NCI-H1048 (cell line): ENCODE measurements around the gene PSTPIP2.
"Not testable (repeated sequence)": the region's sequence is repeated elsewhere in the genome, so short reads cannot be mapped to it uniquely, and the experiment has no call there.

Source experiments
- DNase-seq: peaks from one replicate; lab custom pipeline; 2025; lab: John Stamatoyannopoulos, UW

PSTPIP2 gene

GRCh38 chr18:45981821-45982220, 90.2 kb downstream of the PSTPIP2 start:
- DNase-seq = no peak

GRCh38 chr18:45980229-45980628, 91.8 kb downstream of the PSTPIP2 start:
- DNase-seq = no peak

DNA sequence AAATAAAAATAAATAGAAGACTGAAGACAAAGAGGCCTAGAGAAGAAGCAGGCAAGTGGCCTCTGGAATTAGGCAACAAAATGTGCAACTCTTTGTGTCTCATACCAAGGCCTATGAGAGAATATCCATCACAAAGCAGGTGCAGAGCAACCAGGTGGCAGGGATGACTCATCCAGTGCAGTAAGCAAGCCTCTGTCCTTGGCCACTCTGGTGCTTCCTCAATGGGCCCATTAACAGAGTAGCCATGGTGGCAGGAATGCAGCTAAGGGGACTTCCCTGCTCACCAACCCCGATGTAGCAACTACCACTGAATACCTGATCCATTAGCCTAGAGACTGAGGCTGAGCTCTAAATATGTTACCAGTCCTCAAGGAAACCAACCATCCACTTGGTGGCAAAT, 94.0 kb downstream of the PSTPIP2 start:
- DNase-seq = no peak

DNA sequence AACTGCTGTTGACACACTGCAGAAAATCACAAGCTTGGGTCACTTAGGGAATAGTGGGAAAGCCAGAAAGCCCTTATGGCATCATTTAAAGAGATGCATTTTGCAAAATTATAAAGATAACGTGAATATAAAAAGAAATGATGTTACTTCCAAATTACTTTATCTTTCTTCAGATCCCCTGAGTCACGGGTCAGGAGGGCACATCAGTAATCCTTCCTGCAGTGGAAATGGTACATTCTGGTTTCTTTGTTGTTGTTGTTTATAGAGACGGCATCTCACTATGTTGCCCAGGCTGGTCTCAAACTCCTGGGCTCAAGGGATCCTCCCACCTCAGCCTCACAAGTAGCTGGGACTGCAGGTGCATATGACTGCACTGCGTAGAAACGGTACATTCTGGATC, 95.1 kb downstream of the PSTPIP2 start:
- no peak for DNase-seq

DNA sequence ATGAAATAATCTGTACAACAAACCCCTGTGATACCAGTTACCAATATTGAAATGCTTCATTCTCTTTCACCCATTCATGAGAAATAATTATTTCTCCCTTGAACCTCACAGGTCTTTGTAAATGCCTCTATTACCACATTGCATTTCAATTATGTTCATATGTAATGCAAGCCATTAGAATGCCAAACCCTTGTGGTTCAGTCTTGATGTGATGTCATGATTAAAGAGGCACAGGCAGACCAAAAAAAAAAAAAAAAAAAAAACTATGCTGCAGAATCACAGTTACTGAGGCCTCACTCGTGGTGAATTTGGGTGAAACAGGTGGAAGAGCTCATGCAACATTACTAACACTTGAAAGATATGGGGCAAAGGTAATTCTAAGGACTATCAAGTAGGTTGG, 95.5 kb downstream of the PSTPIP2 start:
- no peak for DNase-seq

GRCh38 chr18:45974088-45974536, 97.9 kb downstream of the PSTPIP2 start:
- no peak for DNase-seq

DNA sequence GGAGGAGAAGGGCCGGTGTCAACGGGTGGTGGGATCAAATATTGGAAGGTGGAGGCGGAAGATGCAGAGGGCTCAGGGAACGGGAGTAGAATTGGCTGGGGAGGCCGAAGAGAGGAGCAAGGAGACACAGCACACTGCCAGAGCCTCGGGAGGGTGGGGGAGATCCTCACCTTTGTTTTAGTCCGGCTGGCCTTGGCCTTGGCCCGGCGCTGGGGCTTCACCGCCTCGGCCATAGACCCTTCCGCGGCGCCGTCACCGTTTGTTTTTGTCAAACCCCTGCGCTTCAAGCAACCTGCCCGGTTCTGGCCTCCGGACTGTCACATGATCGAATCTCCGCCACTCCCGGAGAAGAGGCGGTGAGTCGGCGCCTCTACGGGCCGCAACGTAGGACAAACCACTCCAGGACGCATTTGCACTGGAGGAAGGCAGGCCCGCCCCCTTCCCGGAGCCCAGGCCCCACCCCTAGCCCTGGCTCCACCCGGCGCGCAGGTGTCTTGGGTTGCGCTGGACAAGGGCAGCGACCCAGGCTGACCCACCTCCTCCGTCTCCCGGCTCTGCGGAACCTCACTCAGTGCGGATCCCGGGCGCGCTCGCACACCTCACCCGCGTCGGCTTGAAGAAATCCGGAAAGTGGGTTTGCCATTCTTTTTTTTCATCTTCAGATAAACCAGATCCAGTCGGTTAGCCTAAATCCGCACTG, 104.9 kb downstream of the PSTPIP2 start, which contains the start of gene EPG5:
EPG5 (minus strand) TSS at position 323 of the 700 bp plus-strand sequence; CDS start at position 233, 90 bp downstream.
- DNase-seq = peak; percentile 79

DNA sequence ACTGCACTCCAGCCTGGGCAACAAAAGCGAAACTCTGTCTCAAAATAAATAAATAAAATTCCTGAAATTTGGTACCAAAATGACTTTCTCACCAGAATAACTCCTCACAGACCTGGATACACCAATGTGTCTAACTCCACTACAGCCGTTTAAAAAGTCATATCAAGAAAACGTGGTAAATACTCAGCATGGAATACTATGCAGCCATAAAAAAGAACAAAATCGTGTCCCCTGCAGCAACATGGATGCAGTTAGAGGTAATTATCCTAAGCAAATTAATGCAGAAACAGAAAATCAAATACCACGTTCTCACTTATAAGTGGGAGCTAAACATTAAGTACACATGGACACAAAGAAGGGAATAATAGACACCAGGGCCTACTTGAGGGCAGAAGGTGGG, 107.1 kb downstream of the PSTPIP2 start:
- DNase-seq = not testable (repeated sequence)

GRCh38 chr18:45962866-45963265, 109.2 kb downstream of the PSTPIP2 start:
- no peak for DNase-seq

GRCh38 chr18:45962461-45962860, 109.6 kb downstream of the PSTPIP2 start:
- no peak for DNase-seq

- not testable (repeated sequence) for DNase-seq
Observed at GRCh38 chr18:45959484-45959883, 112.6 kb downstream of the PSTPIP2 start.

- DNase-seq = no peak
Observed at GRCh38 chr18:45958730-45959129, 113.3 kb downstream of the PSTPIP2 start.

DNA sequence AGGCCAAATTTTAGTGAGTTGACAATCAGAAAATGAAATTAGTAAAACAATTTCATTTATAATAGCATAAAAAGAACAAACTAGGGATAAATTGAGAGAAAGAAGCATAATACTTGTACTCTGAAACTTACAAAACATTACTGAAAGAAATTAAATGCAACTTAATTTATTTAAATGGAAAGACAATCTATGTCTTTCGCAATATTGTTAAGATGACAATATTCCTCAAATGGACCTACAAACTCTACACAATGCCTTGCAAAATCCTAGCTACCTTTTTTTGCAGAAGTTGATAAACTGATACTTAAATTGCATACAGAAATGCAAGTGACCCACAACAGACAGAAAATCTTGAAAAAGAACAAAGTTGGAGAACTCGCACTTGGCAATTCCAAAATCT, 114.0 kb downstream of the PSTPIP2 start:
- no peak for DNase-seq

DNA sequence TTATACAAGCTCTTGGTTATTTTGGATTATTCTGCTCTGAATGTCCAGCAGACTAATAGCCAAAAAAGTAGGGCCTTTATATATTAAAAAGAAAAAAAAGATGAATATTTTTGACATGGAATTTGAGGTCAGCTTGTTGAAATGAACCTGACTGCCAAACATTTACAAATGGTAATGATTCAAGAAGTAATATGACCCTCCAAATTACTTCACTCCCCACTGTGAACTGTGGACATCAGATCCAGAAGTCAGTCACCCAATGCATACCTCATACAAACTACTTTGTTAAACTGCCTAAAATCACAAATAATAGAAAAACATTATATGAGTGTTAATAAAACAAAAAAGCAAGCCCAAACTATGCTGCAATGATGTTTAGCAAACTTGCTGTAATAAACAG, 115.0 kb downstream of the PSTPIP2 start:
- no peak for DNase-seq

DNA sequence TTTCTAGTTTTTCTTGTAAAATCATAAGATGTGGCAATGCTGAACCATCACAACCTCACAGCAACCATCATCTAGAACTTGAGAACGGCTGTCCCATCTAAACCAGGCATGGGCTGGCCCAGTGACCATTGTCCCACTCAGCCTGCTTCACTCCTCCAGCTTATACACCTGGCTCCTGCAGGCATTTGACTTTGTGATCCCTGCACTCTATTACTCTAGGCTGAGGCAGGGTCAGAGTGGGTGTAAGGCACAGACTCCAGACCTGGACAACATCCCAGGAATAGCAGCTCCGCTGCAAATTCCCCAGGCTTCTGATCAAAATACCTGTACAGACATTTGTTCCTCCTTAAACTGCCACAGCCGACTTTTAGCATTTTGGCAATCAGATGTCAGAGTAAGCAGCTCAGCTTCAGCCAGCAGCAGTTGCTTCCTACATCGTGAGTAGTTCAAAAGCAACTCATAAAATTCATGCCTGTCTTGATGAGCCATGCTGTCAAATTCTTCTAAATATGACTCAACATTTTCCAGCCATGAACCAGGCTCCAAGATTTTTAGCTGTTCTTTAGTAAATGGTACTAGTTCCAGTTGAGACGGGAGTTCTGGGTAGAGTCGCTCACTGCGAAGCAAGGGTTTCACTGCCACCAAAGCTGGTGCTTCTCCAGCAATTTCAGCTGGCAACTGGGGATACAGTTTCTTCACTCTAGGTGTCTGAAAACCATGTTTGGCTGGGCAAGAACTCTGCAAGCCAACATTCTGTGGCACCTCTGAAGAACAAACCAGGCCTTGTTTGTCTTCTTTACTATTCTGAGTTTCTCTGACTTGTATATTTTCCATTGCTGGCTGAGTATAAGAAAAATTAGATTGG, 117.8 kb downstream of the PSTPIP2 start:
- DNase-seq = no peak

DNA sequence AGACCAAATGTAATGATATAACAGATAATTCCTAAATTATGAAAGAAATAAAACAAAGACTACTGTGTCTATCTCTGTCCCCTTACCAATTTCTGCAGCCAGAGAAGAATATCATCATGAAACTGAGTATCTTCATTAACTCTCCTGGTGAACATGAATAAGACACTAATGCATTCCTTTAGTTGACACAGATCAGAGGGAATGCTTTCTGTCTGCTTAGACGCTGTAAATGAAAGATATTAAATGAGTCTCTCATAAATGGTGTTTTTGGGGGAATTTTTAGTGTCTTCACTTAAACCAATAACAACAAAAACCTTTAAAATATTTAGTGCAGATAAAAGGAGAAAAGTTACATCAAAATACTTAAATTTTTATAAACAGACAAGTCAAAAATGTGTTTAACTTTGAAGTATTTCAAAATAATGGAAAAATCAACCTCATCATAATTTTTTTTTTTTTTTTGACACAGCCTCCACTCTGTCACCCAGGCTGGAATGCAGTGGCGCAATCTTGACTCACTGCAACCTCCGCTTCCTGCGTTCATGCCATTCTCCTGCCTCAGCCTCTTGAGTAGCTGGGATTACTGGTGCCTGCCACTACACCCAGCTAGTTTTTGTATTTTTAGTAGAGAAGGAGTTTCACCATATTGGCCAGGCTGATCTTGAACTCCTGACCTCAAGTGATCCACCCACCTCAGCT, 120.9 kb downstream of the PSTPIP2 start:
- no peak for DNase-seq

DNA sequence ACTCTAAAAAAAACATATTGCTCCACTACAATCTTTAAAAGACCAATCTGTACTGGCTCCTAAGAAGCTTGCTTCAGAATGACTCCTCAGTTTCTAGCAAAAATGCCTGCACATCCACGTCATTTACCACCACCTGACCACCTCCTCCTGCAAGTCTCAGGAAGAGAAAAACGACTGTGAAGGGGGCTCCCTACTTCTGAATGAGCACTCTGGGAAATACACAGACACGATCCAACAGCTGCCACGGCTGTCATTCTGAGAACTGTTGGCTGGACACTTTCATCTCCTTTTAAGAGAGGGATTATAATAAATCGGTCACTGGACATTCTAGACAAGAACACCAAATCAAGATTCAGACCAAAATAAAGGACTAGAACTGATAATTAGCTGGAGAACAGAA, 126.4 kb downstream of the PSTPIP2 start:
- no peak for DNase-seq

DNA sequence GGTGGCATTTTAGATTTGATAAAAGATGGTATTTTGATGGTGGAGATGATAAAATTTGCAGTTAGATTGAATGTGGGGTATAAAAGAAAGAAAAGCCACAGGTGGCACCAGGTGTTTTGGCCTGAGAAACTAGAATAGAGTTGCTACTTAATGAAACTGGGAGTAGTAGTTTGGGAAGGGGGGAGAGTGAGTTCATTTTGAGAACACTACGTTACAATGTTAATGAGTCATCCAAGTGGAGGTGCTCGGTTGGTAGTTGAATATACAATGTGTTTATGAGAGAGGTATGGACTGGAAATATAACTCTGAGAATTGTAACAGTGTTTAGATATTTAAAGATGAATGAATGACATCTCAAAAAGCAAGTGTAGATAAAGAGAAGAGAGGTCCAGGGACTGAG, 131.3 kb downstream of the PSTPIP2 start:
- DNase-seq = no peak

DNA sequence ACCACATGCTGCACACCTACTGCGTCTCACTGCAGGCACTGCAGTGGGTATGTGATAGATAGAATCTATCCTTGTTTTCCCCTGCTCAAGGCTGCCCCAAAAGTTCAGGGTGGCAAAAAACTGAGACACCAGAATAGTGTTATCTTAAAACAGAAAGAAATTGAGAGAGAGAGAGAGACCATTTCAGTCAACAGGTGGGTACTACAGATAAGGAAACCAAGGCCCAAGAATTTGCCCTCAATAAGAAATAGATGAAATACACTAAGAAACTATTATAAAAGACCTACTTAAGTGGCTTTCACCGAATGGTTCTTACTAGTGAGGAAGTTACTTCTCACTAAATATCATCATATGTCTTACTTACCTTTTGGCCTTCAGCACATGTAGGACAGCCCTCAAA, 132.8 kb downstream of the PSTPIP2 start:
- no peak for DNase-seq

GRCh38 chr18:45938488-45938935, 133.5 kb downstream of the PSTPIP2 start:
- no peak for DNase-seq

- no peak for DNase-seq
Observed at GRCh38 chr18:45935591-45936335, 136.3 kb downstream of the PSTPIP2 start.
